Colon (tissue), 2 donors: ENCODE measurements around the gene EFCAB6.

ENCODE experiments used
- FAIRE-seq: peaks from 2 replicates; lab custom pipeline; 2012; peaks lifted over from hg19 to GRCh38; lab: Jason Lieb, UNC
- donor health status: control.
- donor health status: control.

Gene EFCAB6

DNA sequence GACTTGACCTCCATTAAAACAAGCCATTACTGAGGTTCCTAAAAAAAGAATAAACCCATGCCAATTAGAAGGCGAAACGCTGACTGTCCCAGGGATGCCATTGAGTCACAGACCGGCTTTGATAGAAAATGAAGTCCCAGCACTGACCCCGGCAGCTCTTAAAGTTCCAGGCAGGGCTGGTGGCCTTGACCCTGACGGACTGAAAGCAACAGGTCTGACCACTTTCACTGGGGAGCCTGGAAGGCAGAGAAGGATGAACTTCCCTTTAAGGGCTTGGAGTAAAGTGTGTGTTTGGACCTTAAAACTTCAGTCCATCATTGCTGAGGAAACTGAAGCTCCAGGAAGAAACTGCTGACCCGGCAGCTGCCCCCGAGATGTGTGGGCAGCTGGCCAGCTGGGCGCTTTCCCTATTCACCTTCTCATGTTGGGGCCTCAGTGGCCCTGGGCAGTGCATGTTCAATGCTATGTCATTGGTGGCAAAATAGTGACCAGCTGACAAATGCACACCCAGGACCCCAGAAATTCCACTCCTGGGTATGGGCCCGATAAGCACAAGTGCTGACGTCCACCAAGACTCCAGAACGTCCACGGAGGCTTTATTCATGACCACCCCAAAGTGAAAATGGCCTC is 18.9 kb upstream of the EFCAB6 start:
- FAIRE-seq, result no peak

DNA sequence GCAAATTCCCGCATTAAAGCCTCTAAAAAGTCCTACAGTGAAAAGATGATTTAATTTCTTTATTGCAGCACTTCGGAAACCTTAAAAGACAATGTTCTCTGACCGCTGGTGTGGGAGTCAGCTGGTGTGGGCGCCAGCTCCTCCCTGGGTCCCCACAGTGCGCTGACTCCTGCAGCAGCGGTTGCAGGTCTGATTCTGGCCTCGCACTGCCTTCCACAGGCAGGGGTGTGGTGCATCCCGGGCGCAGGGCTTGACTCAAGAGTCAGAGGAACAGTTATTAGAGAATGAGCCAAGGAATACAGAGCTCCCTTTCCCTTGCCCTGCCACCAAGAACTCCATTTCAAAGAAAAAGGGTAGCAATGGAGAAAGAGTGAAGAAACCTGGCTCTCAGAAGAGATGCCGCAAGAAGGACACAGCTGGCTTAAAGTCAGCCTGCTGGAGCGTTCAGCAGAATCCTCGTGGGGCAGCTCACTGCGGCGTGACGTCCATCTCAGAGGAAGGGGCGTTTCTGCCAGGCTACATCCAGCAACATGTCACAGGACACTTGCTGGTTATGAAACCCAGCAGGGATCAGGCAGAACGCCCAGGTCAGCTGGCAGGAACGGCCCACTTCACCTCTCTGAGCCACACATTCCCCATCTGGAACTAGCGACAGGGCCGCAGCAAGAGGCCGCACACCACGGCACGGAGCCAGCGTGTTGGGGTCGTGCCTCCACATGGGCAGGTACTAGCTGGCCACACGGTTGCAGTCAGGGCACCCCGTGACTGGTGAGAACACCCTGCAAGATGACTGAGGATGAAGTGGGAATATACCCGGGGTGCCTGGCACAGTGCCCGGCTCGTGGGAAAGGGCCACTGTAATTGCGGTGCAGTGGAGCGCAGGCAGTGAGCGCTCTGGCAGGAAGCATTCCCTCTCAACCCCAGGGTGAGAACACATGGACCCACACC is 18.1 kb upstream of the EFCAB6 start:
- no peak for FAIRE-seq

DNA sequence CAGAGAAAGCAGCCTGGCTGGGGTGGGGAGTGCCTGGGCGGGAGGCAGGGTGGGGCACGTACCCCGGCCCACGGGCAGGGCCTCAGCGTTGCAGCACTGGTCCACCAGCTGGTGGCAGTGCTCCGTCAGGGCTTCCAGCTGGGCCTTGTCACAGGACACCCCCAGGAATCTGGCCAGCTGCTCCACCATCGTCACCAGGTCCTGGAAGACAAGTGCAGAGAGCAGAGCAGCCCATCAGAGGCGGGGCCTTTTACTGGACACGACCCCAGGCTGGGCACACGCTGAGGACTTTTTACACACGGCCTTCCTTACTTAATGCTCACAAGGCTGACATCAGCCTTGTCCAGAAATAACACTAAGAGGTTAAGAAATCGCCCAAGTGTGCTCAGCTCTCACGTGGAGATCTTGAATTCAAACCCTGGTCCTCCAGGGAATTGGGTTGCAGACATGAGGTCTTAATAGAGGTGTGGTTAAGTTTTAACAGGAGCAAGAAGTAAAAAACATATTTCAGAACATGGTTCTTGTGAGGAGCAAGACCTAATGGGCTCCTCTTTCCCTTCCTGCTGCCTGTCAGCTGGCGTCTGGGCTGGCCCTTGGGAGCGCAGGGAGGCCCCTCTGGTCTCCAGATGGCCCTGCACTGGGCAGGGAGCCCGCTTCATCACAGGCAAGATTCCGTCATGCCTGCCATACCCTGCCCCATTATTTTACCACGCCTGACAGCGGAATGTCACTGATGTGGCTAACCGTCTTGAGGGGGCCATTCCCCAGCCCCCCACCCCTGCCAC is 17.1 kb upstream of the EFCAB6 start:
- FAIRE-seq, result no peak

DNA sequence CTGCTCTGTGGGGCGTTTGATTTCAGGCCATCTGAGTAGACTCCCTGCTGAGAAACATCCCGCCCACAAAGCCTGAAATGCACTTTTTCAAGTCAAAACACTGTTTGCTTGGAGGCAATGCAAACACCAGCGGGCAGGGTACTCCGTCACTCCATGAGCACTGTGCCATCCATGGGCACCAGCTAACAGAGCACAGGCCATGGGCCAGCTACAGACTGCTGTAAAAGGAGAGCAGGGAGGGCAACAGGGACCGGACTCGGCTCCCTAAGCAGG is 16.6 kb upstream of the EFCAB6 start:
- no peak for FAIRE-seq

DNA sequence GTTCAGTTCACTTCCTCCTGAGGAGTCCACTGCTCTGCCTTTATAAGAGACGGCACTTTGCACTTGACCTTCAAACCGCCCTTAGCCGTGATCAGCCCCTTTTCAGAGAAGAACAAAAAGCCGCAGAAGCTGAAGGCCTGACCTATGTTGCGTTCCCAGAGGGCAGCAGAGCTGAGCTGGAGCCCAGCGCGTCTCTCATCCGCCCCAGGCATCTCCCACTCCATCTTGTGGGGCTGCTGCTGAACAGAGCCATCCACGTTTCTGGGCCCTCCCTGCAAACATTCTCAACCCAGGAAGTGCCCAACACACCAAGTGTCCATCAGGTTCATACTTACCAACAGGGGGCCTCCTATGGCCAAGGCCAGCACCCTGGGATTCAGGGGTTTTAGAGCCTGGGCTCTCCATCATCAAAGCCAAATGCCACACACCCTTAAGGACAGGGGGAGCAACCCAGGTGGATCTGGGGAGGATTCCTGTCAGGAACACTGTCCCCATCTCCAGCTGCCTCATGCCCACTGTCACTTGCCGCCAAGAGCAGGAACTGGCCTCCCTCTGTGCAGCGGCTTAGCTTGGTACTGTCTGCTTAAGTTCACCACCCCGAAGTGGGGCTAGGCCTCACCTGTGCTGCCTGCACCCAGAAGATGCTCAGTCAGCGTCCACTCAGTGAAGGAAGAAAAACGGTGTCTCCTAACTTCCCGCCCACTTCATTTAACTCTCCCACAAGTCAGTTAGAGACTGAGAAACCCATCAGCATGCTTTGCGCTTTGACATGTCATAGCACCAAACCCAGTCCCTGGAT is 16.0 kb upstream of the EFCAB6 start:
- no peak for FAIRE-seq

DNA sequence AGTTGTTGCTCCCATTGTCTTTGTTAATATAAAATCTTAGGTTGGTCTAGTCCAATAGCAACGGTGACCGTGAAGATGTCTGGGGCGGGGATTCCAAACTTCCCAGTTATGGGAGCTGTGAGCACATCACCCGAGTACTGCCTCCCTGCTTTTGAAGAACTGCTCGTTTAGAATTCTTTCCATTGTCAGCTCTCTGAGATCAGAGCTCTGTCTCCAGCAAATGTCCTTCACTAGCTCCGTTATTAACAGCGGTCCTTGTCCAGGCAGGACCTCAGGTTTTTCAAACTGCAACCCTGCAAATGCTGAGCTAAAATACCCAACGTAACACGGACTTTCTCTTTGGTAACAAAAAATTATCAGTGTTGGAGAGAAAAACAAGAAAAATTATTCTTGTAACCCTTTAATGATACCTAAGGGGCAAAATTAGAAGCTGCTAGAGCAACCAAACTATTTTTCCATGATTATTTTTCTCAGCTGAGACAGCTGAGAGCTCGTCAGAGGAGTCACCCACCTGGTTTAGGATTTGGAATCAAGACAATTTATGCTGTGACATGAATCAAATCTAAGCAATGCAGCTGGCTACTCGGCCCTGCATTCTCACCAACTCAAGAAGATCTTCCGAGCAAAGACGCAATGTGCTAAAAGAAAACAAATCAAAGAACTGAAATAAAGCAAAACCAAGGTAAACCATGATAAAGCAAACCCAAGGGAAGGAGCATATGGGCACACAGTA is 15.1 kb upstream of the EFCAB6 start:
- FAIRE-seq, result no peak

DNA sequence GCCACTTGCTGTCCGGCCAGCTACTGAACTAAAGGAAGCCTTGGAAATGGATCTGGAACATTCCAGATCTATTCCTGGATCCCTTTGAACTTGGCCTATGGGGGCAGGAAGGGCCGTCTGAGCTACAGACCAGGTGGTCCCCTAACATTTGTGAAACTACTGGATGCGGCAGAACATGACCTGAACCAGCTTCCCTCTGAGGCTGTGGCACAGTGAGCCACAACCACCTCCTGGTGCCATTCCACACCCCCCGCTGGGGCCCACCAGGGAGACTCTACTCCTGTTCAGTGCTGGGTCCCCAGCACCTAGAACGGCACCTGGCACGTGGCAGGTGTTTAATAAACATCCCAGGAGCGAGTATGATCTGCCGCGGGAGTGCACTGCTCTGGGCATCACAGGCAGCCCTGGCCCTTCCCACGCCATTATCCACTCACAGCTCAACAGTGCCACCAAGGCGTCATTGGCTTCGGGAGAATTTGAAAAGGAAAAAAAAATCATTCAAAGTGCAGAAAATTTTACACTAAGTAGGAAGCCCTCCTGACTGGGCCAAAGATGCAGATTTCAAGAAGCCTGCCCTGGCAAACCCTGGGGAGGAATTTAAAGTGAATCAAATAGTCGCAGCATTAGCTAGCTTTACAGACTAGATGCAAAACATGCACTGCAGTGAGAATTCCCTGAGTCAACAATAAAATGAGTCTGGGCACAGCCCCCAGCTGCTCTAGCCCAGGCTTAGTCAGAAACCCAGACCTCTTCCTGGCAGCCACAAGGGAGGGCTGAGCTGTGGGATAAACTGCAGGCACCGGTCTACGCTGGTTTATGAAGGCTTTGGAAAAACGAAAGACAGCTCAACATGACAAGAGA is 14.3 kb upstream of the EFCAB6 start:
- no peak for FAIRE-seq

DNA sequence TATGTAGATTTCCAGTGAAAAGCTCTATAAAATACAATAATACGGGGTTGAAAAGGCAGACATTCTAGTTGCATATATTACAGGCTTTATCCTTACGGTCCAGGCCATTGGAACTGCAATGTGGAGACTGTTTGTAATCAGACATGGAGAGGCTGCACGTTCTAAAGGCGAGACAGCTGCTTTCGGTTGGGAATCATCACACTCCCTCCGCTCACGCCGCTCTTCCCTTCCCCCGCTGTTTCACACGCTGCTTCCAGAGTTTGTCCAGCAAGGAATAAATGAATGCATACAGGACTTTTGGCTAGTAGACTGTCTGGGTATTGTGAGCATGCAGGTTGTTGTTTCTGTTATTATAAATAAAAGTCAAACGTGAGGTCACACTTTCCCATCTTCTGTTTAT is 13.5 kb upstream of the EFCAB6 start:
- no peak for FAIRE-seq

DNA sequence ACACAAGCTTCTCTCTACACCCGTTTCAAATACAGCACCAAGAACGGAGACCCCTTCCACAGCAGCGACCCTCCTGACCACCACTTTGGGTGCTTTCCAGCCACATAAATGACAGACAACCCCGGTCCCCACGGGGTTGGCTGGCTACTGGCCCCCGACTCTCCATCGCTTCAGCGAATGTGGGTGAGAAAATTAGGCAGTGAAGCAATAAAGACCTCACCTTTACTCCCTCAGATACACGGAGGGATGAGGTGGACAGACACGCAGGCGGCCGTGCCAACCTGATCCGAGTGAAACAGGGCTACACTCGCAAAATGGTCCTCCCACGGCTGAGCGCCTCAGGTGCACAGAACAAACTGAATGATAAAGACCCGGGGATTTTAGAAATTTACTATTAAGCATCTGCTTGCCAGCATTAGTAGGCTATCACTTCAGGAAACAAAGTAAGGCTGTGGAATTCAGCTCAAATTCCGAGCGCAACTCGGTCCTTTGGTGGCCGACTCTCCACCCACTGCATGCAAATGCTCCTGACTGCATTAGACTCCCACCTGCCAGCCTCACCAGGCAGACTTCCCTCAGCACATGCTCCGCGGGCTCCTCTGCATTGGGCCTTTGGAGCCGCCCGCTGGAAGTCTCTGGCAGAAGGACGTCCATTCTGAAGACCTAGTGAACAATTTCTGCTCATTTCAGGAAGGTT is 12.8 kb upstream of the EFCAB6 start:
- no peak for FAIRE-seq

DNA sequence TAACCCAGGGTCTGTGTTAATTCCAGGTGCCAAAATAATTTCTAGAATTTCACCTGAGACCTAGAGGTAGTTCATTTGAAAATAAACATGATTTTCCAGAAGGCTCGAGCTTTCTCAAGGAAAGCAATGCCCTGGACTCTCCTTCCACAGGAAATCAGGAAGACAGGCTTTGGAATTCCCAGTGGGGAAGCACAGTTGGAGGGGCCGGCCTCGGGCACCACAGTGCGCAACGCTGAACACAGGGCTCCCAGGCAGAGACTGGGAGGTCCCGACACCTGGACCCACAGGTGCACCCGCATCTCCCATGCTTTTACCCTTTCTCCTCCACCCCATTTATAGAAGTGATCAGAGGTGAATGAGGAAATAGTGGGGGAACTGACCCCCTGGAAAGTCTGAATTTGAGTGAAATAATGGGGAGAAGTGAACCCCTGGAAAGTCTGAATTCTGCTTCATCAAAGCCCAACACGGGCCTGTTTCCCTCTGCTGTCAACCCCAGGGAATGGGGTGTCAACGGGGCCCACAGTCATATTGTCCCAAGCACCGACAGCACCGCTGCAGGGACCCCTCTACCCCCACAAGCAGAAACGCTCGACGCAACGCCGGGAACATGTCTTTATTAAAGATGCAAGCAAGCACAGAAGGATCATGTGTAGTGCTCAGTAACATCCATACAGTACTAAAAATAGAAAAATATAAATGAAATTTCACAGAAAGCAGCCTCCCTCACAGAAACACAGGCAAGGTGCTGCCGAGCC is 12.0 kb upstream of the EFCAB6 start:
- FAIRE-seq, result no peak

DNA sequence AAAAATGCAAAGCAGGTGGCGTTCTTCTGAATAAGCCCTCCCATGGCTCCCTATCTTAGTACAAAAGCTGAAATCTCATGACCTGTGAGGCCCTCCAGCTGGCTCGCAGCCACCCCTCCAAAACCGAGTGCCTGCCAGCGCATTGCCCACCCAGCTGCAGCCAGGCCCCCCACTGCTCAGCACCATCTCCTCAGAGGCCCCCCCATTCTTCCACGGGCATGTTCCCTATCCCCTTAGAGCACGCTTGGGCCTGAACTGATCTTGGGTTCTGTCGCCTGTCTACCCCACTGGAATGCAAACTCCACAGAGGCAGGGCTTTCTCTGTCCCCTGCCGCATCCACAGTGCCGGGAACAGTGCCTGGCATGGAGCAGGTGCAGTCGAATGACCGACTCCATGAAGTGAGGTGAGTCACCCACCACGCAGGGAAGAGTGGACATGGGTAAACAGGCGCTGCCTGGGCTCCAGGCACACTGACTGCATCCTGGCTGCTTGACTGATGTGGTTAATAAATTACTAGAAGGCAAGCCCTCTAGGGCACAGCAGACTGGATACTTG is 11.3 kb upstream of the EFCAB6 start:
- no peak for FAIRE-seq

DNA sequence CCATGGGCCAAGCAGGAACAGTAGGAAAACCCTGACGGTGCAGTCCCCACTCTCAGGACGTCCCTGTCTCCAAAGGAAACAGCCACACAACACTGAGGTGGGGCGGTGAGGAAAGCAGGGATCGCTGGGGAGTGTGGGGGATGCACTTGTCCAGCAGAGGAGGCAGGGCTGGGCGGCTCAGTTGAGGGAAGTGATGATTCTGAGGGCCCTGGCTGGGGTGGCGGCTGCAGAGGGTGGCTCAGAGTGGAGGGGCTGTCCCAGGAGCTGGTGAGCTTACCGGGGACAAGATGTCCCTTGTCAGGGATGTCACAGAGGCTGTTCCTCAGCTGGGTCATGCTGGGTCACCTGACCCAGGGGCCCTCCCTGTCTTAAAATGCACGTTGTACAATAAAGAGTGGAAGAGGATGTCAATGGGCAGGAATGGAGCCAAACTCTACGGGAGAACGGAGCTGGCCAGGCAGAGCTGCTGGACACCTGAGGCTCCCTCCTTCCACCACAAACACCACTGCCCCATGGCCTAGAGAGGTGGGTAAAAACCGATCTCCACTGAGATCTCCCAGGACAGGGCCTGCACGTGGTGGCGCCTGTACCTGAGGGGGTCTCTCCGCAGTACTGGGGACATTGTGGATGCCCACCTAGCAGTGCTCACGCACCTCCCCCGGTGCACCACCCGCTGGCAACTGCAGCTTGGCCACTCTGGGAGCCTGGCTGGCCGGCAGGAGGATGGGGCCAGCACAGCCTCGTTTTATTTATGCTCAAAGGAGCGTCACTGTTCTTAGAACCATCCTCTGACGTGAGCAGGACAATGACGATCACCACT is 9.7 kb upstream of the EFCAB6 start:
- no peak for FAIRE-seq

DNA sequence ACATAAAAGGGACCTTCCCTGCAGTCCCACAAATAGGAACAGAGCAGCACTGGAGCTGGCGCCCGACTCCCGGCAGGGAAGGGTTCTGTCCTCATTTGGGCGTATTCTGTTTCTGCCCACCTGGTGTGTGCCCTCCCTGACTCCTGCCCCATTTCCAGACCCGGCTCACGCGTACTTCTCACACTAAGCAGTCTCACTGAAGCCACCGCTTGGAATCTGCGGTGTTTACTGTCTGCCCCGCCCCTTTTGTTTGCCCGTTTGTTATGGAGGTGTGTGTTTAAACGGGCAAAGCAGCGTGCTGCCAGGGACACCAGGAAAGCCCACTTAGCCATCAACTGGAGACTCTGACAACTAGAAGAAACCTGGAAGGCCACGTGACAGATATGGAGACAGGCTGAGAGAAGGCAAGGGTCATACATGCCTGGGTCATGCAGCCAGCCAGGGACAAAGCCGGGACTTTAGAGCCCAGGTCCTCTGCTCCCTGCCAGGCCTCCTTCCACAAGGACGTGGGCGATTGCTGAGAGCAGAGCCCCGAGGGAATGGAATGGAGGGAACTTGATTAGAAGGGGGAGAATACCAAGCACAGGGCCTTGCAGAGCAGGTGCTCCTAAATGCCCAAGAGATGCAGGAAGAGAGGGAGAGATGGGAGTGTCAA is 8.7 kb upstream of the EFCAB6 start:
- FAIRE-seq, result no peak

DNA sequence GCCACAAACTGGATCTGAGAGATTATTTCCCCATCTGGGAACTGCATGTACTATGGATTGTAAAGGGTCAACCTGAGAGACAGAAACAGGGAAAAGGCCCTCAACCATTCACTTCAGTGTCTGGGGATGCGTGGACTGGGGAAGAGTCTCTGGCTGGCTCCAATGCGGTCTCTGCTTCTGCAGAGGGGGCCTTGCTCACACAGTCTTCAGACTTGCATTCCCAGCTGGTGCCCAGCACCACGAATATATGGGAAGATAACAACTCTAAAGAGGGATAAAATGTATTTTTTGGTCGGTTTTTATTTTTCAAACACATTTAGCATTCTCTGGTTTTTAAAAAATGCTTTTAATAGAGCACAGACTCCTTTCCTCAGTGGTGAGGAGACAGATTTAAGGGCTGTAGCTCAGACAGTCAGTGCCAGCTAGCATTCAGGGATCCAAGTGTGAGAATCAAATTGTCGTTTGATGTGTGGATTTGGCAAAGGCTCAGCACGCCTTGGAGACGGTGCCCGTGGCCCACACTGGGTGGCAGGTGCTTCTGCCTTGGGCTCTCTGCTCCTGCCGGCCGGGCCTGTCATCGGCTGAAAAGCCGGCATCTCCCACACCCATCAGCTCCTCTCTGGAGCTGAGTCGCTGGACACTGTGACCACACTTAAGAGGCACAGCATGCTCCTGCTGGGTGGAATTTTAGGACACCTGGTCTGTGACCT is 8.0 kb upstream of the EFCAB6 start:
- no peak for FAIRE-seq

DNA sequence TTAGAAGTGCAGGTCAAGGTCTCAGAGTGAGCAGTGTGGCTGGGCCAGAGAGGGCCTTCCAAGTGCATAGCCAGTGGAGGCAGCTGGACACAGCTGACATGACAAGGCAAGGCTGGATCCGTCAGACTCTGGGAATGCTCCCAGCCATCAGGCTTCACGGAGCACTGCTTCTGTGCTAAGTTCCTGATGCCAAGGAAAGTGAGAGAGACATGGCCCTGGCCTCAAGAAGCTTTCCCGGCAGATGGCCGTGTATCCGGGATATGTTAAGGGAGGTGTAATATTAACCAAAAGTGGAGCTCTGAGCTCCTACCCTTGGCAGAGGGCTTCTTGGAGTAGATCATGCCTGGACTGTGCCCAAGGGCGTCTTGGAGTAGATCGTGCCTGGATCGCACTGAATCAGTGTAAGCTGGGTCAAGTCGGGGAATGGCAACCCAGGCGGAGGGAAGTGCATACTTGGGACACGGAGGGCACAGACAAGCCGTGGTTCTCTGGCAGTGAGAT is 7.4 kb upstream of the EFCAB6 start:
- FAIRE-seq, result no peak

DNA sequence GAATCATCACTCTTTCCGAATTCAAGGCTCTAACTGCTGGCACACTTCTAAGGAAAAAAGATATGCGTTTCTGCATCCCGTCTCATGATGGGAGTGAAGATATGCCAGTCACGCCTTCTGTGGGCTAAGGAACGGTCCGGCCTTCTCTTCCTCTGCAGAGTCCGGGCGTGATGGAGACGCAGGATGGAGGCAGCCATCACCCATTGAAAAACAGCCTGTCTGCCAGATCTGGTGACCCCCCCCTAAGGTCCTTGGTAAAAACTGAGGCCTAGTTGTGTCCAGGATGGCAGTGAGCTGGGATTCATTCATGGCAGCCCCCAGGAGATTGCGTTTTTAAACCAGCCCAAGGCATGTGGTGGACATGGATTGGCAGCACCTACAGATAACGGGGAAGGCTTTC is 6.9 kb upstream of the EFCAB6 start:
- FAIRE-seq, result no peak

DNA sequence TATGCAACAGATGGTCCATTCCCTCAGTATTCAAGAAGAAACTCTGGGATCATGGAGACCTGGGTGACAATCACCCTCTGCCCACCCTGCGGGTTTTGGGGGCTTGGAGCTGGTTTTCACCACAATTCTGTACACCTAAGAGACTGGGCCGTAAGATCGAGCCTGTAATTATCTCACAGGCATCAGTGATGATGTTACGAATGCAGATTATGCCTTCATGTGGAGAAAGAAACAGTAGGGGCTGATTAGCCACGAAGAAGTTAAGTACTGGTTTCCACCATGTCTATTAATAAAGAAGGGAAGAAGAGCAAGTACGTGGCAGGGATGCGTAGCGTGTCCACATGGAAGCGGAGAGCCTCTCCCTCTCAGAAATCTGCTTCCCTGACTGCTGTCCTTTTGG is 5.3 kb upstream of the EFCAB6 start:
- no peak for FAIRE-seq
